Dermis blood vessel endothelial cell (primary cell): Measurements from ENCODE around the gene STRN3. TPM values are rescaled to one million over a fixed set of nuclear protein-coding genes. Genes with fewer than 3 reads are reported as not detected.
"Not testable (repeated sequence)": the region's sequence is repeated elsewhere in the genome, so short reads cannot be mapped to it uniquely, and the experiment has no call there.

Experiments used
- DNase-seq: peaks from one replicate; pipeline ENCODE4 v3.0.0; 2010
- total RNA-seq: library from RNA; depleted of rRNA; stranded (reverse); fragments of >200 nt; gene quantifications from 2 replicates; pipeline ENCODE4 v1.2.3, GENCODE V29; 2014

The STRN3 gene
- total RNA-seq, 1 donor from 2014 or later: 62.3 TPM

DNA sequence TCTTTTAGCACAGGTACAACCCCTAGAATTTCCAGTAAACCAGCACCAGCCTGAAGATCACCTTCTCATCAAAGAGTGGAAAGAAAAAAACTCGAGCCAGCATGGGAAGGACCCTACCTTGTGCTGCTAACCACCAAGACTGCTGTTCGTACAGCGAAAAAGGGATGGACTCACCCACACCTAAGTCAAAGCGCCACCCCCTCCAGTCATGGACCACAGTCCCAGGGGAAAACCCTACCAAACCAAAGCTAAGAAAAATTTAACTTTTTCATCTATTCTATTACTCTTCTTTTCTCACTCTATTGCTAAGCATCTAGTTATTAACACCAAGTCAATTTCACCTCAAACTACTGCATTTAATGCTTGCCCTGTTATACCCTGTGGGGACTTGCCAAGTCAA, 56.4 kb downstream of the STRN3 start:
- DNase-seq: not testable (repeated sequence)

DNA sequence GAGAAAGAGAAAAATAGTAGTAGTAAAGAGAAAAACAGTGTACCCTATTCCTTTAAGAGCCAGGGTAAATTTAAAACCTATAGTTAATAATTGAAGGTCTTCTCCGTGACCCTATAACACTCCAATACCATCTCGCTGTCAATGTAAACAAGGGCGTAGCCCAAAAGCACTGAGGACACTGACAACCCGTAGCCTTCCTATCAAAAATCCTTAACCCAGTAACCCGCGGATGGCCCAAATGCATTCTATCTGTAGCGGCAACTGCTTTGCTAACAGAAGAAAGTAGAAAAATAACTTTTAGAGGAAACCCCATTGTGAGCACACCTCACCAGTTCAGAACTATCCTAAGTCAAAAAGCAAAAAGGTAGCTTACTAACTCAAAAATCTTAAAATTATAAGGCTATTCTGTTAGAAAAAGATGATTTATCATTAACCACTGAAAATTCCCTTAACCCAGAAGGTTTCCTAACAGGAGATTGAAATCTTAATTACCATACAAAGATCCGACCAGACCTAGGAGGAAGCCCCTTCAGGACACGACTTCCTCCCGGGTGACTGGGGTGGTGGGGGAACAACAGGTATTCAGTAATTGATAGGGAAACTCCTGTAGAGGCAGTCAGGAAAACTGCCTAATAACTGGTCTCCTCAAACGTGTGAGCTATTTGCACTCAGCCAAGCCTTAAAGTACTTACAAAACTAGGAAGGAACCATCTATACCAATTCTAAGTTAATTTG, 58.6 kb downstream of the STRN3 start:
- not testable (repeated sequence) for DNase-seq

DNA sequence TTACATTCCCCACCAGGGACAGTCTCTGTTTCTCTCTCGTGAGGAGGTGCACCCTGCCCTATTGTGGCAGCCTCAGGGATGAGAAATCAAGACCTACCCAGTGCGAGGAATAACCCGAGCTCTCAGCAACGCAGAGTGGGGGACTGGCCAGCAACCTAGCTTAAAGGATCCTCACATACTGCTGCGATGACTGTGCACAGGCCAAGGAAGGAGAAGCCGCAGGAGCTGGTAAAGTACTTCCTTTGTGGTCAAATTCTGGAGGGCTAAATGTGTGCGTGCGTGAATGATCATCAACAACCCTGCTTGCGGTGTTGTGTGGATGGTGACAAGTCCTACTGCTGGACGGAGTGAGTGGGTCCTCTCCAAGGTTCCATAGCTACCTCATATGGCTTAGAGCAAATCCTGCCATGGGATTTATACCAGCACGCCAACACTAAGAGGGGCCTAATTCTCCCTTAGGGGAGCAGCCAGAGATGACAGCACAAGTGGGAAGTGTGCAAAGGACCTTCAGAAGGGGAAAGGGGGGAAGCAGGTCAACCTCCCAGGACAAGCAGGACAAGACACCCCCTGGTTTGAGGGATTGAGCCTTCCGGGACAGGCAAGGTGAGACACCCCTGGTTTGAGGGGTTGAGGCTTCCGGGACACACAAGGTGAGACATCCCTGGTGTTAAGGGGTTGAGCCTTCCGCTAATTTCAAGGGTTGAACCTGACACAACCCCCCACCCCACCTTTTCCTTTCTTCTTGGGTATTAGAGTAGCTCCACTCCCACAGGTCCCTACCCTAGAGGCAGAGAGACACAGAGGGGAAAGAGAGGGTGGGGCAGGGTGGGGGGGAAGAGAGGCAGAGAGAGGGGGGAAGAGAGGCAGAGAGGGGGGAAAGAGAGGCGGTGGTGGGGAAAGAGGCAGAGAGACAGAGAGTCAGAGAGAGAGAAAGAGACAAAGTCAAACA, 59.5 kb downstream of the STRN3 start:
- DNase-seq: no peak

DNA sequence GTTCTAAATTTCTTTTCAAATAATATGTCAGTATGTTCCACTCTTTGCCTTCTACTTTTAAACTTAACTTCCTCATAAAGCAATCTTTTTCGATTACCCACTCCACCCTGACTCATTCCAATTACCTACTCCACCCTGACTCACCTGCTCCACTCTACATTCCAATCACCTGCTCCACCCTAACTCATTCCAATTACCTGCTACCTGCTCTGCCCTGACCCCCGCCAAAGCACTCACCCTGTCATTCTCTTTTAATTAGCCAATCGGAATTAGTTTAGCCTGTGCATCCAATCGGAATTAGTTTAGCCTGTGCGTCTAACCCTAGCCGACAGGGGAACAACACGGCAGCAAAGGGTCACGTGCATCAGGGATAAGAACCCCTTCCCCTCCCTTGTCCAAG, 60.3 kb downstream of the STRN3 start:
- not testable (repeated sequence) for DNase-seq

DNA sequence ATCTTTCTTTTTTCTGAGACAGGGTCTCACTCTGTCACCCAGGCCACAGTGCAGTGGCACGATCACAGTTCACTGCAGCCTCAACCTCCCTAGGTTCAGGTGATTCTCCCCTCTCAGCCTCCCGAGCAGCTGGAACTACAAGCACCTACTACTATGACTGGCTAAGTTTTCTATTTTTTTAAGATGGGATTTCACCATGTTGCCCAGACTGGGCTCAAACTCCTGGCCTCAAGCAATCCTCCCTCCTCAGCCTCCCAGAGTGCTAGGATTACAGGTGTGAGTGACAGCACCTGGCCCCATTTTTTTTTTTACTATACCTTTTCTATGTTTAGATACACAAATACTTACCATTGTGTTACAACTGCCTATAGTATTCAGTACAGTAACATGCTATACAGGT, 63.6 kb downstream of the STRN3 start:
- not testable (repeated sequence) for DNase-seq

DNA sequence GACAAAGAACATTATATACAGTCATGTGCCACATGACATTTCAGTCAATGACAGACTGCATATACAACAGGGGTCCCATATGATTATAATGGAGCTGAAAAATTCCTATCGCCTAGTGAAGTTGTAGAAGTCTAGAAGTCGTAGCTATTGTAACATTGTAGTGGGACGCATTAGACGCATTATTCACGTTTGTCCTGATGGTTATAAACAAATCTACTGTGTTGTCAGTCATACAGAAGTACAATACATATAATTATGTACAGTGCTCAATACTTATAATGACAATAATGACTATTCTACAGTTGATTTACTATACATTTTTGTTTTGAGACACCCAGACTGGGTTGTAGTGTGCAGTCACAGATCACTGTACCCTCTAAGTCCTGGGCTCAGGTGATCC, 64.8 kb downstream of the STRN3 start:
- no peak for DNase-seq

DNA sequence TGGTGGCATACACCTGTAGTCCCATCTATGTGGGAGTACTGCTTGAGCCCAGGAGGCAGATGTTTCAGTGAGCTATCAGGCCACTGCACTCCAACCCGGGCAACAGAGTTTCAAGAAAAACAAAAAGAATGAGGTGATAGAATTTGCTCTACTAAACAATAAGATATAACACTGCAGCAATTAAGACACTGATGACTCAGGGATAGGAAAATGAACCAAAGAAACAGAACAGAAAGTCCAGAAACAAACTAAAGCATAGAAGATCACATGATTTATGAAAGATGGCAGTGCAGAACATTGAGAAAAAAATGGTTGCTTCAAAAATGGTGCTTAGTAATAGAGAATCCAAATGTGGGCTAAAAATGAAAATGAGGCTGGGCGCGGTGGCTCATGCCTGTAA, 66.0 kb downstream of the STRN3 start:
- DNase-seq: peak; percentile 15

DNA sequence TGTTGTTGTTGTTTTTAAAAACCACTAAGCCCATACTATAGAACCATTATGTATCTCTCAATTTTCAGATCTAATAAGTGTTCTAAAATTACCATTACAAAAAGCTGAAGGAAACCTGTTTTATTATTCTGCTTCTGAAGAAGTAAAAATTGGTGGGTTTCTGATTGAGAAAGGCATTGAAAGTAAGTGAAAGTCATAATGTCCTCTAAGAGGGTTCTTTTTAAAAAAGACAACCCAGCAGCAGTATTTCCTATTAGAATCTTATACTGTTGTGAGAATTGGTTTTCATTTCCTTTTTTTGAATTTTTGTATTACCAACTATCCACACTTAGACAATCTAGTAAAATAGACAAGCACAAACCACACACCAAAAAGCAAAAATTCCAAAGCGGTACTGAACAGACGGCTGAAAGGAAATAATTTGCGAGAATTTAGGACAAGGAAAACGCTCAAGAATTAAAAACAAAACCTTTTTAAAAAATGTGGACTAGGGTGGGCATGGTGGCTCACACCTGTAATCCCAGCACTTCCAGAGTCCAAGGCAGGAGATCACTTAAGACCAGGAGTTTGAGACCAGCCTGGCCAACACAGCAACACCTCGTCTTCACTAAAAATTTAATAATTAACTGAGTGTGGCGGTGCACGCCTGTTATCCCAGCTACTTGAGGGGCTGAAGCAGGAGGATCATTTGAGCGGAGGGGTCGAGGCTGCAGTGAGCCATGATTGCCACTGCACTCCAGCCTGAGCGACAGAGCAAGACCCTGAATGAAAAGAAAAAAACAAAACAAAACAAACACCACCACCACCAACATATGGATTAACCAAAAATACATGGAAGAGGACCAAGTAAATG, 67.4 kb downstream of the STRN3 start:
- no peak for DNase-seq

DNA sequence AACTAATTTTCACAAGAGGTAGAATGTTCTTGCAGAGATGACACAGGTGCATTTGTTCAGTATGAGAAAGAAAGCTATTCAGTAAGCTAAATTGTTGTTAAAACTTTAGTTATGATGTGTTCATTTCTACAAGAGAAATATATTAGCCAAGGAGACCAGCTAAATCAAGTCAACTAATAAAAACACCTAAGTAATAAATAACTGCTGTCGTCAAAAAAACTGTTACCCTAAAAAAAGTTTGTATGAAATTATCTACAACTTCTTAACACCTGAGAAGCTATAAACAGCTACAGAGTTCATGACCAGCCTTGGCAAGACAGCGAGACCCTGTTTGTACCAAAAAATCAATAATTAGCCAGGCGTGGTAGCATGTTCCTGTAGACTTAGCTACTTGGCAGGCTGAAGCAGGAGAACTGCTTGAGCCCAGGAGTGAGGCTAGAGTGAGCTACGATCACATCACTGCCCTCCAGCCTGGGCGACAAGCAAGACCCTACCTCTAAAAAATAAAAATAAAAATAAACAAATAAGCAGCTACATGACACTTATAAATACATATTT, 68.3 kb downstream of the STRN3 start:
- no peak for DNase-seq

- DNase-seq: peak; percentile 50
These were observed 76.5 kb downstream of the STRN3 start for GRCh38 chr14:30949651-30950050.

- DNase-seq: peak; percentile 37
These were observed 82.5 kb downstream of the STRN3 start for GRCh38 chr14:30943694-30944093.

DNA sequence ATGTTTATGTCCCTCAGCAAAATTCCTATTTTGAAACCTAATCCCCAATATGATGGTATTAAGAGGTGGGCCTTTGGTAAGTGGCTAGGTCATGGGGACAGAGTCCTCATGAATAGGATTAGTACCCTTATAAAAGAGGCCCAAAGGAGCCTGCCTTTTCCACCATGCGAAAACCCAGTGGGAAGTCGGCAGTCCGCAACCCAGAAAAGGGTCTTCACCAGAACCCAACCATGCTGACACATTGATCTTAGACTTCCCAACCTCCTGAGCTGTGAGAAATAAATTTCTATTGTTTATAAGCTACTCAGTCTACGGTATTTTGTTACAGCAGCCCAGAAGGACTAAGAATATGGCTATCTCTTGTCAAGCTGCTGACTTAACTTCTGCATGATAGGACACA, 85.3 kb downstream of the STRN3 start:
- DNase-seq: no peak

- DNase-seq: no peak
These were observed 87.6 kb downstream of the STRN3 start for GRCh38 chr14:30938617-30939016.

GRCh38 chr14:30935445-30935844, 90.7 kb downstream of the STRN3 start:
- DNase-seq: no peak

DNA sequence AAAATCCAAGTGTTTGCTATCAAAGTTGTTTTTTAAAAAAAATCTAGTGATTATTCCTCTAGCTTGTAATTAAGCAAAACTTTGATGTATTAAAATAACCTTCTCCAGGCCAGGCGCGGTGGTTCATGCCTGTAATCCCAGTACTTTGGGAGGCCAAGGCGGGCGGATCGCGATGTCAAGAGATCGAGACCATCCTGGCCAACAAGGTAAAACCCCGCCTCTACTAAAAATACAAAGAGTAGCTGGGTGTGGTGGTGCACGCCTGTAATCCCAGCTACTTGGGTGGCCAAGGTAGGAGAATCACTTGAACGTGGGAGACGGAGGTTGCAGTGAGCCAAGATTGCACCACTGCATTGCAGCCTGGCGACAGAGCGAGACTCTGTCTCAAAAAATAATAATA, 92.2 kb downstream of the STRN3 start:
- DNase-seq: not testable (repeated sequence)

- peak; percentile 13 for DNase-seq
These were observed 97.7 kb downstream of the STRN3 start for GRCh38 chr14:30928462-30928861.

DNA sequence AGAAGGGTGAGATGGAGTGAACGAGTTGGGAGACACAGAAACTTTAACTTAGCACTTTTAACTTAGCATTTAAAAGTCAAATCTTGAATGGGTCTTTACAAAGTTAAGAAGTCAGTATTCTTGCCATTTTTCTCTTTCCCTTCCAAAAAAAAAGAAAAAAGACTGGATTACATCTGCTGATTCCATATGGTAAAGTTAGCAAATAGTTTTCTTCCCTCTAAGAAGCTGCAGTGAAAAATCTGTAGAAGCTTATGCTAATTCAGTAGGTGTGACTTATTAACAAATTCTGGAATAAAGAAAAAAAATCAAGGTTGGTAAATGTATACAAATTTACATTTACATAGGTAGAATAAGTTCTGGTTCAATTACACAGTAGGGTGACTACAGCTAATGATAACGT, 100.9 kb downstream of the STRN3 start:
- DNase-seq: no peak

DNA sequence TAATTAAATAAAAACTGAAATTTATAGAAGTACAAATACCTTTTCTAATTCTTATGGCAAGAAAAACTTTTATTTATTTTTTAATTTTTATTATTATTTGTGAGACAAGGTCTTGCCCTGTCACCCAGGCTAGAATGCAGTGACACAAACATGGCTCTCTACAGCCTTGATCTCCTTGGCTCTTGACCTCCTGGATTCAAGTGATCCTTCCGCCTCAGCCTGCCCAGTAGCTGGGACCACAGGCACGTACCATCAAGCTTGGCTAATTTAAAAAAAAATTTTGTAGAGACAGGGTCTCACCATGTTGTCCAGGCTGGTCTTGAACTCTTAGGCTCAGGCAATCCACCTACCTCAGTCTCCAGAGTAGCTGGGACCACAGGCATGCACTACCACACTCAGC, 104.4 kb downstream of the STRN3 start:
- DNase-seq: no peak

DNA sequence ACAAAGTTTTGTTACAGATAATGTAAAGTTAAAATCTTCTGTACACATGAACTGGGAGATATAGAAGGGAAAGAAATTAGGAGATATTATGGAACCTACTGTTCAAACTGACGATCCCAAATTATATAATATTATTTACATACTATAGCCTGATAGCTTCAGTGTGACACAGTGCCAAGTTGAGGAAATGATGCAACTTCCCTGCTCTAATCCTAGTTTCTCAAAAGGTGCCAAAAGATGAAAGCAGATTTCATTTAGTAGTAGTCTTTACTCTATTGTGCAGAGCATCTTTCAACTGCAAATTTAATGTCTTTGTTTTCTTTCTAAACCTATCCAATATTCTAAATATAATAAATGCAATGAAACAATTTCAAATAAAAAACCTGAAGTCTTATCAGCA, 104.9 kb downstream of the STRN3 start:
- peak; percentile 66 for DNase-seq

DNA sequence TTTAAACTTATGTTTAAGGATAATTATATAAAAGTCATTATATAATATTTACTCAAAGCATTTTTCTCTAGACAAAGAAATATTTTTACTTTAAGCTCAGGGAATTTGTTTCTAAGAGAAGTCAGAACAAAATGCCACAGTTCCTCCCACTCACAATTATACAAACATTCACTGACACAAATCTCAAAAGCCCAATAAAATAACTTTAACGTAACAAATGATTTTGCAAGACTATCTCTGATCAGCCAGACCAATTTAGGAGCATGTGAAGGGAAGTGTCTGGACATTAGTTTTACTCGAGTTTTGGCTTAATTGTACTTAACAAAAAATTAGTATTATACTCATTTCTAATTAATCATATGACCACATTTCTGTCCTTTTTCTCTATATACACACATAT, 110.6 kb downstream of the STRN3 start:
- DNase-seq: no peak

GRCh38 chr14:30914812-30915211, 111.4 kb downstream of the STRN3 start:
- DNase-seq: no peak

- no peak for DNase-seq
These were observed 117.4 kb downstream of the STRN3 start for GRCh38 chr14:30908826-30909225.

- DNase-seq: no peak
These were observed 118.5 kb downstream of the STRN3 start for GRCh38 chr14:30907659-30908057.
